CD1c-positive myeloid dendritic cell (primary cell): ENCODE results near the gene TMEM182.

Source experiments
- DNase-seq: peaks from one replicate; pipeline ENCODE4 v3.0.0-alpha.2; 2016; ENCODE audit errors: extremely low spot score

The TMEM182 gene, protein sequence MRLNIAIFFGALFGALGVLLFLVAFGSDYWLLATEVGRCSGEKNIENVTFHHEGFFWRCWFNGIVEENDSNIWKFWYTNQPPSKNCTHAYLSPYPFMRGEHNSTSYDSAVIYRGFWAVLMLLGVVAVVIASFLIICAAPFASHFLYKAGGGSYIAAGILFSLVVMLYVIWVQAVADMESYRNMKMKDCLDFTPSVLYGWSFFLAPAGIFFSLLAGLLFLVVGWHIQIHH

DNA sequence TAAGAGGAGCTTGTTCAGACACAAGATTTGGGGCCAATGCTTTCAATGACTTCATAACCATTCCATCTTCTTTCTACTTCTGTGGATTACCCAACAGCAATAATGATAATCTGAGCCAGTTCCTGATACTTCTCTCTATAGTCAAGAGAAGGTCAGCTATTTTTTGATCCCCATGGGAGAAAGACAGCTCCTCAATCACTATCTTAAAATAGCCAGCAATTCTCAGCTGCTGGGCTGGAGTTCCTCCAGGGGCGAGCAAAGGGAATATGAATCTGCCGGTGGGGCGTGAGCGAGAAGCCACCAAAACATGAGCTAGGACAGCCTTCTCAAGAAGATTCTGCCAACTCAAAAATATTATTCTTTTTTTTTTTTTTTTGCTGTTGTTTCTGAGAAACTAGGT is at the start of gene TMEM182:
Gene TMEM182, plus strand, starts transcription at position 269 of the 400 bp plus-strand sequence. CDS start 187 bp downstream, outside the sequence.
- no peak for DNase-seq

DNA sequence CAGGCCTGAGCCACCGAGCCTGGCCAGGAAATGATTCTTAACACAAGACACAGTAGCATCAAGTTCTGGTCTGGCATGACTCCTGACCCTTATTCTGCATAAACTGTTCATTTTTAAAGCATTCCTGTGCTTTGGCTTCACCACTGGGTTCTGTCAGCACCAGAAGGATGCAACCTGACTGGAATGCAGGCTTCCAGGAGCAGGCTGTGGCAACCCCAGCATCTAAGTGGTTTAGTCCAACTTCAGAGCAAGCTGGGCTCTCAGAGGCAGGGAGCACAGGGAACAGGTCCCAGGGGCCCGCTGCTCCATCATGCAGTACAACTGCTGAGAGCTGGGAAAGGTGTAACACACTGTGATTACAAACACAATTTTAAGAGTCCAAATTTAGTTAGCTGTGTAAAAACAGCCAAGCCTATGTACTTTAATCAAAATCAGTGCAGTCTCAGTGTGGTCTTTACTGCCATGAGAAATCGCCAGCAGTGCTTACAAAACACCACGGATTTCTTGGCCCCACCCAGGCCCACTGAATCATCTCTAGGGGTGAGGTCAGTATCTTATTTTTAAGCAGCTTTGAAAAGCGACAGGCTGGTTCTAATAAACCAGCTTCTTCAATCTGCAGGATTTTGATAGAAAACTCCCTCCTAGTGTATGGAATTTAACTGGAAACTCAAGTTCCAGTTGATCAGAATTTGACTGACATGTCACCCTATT is 44.4 kb upstream of the TMEM182 start:
- no peak for DNase-seq

DNA sequence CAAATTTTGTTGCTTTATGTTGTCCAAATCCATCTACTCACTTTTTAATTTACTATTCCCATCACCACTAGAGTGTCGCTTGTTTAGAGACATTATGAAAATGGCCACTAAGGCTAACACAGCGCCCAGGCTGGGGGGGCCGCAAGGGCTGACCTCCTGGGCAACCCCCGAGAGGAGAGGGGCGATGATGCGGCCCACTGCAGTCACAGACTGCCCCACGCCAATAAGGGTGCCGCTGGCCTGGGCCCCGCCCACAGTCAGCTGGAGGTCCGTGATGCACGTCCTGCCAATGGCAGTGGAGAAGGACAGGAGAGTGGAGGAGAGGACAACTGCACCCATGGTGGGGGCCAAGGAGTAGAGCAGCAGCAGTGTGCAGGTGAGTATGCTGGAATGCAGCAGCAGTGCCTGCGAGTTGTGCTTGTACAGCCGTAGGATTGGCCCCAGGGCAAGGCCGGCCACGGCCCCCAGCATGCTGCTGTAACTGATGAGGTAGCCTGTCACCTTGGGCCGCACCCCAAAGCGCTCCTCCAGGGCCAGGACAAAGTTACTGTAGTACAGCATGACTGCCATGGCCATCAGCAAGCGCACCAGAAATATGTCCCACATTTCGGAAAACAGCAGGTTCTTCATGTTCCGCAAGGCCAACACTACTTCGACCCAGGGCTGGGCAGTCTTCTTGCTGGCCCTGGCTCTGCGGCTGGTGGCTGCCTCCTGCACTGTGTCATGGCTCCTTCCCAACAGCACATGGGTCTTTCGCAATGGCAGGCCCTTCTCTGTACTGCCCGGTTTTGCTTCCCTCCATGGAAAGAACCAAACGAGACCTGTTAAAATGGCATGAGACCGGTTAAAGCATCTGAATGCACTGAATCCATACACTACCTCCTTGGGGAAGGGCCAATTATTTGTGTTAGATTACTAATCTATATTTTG is 43.2 kb upstream of the TMEM182 start:
- DNase-seq: no peak

DNA sequence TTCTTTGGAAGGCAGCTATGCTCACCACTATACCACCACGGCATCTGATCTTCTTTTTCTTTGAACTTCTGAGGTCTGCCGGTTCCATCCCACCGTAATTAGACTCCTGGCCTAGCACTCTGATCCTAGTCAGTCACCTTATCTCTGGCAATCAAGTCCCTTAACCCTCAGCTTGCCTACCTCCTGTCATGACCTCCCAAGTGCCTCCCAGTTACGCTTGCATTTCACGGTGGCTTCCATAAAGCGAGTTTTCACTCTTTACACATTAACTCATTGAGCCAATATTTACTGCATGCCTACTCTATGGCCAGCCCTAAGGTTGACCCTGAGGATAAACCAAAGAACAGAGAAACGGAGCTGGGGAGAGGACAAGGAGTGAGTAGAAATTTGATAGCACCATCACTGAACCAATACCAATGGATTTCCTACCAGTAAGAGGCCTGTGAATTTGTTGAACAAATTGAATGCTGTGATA is 37.8 kb upstream of the TMEM182 start:
- DNase-seq: no peak

DNA sequence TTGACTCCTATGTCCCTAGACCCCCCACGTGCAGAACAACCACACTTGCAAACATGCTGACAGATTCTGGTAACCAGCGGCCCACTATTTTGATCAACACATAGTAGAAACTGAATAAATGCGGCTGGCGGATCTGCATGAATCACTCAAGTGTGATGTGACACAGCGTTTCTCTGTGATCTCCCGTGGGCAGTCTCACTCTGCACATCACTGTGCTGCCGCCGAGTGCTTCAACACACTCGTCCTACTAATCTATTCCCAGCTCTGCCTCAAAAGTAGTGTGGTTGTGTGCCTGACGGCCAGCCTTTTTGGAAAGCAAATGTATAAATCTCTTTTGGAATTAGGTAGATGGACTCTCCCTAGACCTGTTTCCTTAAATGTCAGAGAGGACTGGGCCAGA is 37.3 kb upstream of the TMEM182 start:
- DNase-seq: no peak

DNA sequence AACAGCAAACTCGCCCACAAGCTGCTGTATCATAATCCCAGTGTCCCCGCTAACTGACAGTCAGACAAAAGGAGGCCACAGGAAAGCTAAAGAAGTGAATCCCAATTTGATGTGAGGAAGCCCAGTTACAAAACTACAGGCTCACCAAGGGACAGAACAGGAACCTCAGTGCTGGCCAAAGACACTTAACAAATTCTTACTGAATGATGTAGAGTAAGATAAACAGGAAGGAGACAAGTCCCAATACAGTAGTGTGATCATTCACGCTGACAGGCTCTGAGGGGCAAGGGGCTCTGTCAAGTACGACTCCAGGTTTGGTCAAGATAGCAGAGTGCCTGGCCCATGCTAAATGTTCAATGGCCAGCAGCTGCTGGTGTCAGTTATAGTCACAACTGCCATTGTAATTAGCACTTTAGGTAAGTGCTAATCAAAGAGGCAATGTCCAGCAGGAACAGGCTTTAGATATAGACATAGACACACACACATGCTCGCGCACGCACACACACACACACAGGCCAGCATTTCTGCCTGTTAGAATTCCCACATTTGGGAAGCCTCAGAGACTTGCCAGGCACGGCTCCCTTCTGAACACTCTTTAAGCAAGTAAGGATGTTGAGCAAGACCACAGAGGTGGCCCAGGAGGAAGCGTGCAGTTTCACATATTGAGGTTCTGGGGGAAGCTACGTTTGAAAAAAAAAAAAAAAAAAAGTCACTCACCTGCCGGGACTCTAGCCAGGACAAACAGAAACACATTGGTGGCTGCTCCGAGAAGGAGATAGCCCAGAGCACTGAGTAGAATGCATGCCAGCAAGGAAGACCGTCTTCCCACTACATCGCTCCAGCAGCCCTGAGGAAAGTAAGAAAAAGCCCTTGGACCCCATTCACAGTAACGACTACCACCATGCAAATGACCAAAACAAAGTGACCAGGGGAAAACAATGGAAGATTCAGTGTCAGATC is 35.4 kb upstream of the TMEM182 start:
- no peak for DNase-seq

DNA sequence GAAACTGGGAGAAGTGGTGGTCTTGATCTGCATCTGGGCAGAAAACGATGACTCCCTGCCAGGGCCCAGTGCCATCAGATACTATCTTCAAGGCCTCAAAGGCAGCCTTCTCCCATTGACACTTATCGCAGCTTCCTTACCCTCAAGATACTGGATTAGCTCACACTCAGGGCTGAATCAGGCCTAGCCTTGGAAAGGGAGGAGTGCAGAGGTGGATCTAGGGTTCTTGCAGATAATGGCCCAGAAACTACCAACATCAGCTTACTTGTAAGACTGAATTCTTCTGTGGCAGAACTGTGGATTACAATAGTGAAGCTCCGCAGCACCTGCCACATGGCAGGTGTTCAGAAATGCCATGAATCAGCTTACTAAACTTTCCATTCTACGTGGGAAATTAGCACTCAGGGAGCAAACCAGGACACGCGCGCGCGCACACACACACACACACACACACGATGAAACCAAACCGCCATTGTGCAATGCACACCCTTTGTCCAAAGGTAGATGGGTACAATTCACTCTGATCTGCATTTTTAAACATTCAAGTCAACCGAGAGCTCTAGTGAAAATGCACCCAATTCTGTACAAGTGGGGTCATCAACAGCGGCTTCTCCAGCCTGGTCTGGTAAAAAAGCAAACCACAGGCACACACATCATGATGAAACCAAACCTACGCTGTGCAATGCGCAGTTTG is 26.3 kb upstream of the TMEM182 start:
- no peak for DNase-seq

DNA sequence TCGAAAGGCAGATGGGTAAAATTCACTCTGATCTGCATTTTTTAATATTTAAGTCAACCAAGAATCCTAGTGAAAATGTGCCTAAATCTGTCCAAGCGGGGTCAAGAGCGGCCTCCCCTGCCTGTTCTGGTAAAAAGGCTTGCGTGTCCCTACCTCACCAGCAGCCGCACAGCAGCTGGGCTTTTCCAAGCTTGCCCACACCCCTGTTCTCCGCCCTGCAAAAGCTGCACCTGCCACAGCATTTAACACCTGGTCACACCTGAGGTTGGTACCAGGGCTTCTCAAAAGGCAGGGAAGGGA is 25.8 kb upstream of the TMEM182 start:
- no peak for DNase-seq

DNA sequence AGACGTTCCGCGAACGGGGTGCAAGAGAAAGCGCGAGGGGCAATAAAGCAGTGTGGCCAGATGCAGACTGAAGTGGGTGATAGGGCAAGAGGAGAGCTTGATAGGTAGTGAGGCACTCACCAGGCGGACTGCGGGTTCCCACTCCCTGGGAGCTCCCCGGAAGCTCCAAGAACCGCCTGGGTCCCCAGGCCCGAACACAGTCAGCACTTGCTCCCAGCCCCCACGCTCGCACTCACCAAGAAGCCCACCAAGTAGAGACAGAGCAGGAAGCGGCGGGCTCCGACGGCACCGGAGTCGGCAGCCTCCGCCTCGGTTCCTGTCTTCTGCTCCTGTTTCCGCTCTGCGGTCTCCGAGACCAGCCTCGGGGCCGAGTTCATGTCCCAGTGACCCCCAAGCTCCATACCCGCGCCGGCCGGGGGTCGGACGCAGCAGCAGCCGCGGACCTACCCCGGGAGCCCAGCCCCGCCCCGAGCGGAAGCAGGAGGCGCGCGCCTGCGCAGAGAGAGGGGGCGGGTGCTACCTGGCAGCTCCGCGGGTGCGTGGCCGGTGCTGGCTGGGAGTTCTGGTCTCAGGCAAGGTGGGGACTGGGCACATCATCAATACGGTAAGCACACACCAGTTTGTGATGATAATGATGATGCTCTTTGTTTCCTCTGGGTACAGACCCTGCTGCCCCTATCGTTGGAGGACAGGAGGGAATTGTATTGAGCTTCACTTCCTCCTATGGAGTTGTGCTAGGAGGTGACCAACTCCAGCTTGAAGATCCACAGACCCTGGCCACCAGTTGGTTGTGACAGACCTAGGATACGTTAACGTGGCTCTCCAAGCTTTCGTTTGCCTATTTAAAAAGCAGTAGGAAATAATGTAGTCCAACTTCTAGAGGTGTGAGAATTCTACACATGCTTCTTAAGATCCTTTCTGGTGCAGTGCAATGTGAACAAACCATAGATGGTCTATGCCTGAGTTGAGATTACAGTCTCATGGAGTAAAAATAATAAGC is 25.1 kb upstream of the TMEM182 start:
- peak; percentile 86 for DNase-seq

DNA sequence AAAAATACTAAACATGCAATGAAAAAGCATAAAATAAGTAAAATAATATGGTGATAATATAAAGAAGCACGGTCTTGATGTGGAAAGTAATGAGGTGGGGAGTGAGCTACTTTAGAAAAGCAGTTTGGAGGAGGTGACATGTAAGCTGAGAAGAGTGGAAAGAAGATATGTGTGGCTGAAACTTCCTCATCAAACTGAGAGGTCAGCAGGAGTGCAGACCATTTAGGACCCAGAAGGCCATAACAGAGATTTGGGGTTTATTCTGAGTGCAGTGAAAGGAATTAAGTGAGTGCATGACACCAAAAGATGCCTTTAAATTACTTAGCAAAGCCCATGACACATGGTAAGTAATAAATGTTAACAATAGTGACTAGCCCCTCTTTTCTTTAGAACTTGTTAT is 24.4 kb upstream of the TMEM182 start:
- DNase-seq: no peak

DNA sequence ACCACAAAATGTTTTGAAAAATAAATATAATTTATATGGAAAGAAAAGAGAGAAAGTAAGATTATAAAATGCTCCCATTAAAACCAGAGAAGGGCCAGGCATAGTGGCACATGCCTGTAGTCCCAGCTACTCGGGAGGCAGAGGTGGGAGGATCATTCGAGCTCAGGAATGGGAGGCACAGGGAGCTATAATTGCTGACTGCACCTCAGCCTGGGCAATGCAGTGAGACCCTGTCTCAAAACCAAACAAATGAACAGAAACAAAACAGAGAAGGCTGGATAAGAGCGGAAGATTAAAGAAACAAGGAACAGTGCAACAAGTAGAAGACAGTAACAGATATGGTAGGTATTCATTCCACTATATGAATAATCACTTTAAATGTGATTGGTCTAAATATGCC is 18.6 kb upstream of the TMEM182 start:
- DNase-seq: no peak

DNA sequence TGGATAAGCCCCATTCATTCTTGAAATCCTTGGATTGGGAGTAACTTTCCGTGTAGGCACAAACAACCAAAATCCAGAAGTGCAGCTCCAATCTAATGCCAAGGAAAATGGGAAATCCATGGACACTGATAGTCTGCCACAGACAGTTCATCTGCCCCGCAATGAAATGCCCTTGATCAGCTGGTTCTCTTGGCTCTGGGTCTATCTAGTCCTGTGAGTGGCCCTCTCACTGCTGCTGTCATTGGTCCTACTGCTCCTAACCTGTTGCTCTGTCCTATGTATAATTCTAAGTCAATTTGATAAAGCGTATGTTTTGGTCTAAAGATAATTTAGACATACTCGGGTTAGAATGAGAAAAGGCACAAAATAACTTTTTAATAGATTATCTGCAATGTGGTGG is 13.7 kb upstream of the TMEM182 start:
- DNase-seq: no peak

DNA sequence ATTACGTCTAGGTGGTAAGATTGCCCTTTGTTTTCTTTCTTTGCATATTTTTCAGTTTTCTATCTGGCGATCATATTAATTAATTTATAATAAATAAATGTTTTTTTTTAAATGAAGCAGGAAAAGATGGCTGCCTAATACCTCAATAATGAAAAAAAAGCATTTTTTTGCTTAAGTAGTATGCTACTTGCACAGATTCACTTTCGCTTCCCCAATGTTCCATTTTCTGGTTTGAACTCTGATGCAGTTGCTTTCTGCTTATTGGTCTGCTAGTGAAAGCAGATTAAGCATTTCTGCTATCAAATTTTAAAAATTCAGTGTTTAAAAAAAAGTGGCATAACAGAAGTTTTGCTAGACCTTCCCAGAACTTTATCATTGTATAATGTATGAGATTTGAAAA is 11.9 kb upstream of the TMEM182 start:
- DNase-seq: peak; percentile 11

DNA sequence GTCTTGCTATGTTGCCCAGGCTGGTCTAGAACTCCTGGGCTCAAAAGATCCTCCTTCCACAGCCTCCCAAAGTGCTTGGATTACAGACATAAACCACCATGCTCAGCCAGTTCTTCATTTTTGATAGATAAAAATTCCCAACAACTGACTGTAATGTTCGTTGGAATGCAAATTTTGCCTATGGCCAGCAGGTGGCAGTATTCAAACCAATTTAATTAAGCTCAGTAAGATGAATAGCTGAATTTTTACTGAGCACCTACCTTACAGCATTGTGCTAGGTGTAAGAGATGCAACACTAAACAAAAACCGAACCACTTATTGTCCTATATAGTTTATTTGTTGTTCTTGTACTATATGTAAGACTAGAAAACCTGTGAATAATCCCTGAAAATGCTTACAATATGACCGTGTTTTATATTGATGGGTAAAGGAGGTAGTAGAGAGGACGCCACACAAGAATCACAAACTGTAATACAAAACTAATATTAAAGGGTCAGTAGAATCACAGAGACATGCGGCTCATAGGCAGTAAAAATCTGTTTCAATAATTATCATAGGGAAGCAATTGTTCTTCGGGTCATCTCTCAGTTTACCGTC is 8.2 kb upstream of the TMEM182 start:
- DNase-seq: peak; percentile 69

DNA sequence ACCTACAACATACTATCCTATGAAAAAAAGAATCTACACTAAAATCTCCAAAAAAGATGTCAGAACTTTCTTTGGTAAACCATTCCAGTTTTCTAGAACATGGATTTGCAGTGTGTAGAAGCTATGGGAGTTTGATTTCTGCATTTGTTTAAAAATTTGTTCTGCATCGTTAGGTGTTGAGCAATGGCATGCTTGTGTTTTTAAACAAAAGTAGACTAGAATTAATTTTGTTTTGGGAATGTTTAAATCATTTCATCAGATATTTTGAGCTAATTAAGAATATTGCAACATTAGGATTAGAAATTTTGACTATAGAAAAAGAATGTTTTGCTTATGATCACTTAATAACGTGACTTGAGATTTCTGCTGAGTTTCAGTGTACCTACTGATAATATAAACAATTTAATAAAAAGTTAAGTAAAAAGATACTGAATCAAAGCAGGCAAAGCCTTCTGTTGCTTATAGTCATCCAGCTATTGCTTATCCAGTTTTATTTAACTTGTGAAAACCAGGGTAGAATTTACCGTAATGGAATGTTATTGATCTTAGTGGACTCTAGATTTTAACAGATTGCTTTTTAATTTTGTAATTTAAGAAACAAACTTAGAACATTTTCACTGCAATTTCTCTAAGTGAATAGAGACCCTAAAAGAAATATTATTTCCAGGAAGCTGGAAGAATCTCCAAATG is 7.2 kb upstream of the TMEM182 start:
- no peak for DNase-seq

DNA sequence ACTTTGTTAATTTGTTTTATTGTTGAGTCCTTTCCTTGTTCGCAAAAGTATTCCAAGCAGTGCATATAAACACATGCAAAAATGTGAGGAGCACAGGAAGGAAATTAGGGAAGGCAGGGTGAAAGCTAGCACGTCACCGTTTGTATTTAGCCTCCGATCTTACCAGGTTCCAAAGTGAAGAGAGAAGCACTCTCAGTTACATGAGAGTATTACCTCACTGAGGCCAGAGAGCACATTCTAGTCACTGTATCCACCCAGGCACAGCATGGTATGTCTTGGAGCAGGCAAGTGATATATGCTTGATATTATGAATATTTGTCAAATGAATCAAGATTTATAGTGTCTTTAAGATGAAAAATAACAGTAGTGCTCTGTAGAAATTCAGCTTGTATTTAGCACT is 6.5 kb upstream of the TMEM182 start:
- DNase-seq: no peak

DNA sequence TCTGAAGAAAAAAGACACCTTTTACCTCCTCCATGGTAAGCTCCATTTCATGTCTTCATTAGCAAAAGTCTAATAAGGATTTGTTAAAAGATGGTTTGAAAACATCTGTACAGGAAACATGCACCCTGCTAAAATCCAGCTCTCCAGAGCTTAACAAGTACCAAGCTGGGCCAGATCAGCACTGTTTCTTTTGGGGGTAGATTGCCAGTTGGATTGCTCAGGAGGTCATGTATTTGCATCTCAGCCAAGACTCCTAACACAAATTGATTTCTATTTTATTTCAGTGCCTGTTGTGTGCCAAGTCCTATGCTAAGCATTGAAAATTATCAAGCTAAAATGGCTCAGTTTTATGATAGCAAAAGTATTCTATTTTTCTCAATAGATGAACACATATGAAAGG is 3.4 kb upstream of the TMEM182 start:
- no peak for DNase-seq

DNA sequence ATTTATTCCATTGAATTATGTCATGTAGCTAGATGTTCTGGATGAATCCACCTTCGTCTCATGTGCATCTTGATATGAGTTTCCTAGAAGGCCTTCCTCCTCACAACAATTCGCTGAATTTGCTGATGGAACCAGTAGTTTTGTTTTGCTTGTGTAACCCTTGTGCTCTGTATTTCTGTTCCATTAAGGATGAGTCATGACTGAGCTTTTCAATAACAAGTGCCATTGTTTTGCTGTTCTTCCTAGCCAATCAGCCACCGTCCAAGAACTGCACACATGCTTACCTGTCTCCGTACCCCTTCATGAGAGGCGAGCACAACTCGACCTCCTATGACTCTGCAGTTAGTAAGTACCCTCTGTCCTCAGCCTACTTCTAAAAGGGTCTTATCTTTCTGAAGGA is 2.3 kb downstream of the TMEM182 start:
- DNase-seq: no peak

DNA sequence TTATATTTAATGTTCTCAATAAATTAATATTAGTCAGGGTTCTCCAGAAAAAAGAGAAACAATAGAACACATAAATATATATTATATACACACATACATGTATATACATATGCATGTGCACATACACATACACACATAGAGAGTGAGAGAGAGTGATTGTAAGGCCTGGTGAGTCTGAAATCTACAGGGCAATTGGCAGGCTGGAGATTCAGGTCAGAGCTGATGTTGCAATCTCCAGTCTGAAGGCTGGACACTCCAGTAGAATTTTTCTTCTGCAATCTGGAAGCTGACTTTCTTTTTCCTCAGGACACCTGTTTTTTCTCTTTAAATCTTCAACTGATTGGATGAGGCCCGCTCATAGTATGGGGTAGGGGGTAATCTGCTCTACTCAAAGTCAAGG is 3.2 kb downstream of the TMEM182 start:
- no peak for DNase-seq
